GM12875 (cell line): ENCODE data around the gene ELMO1.

Experiments used
- H3K4me3 ChIP-seq: one replicate; pipeline ENCODE4 v1.5.1; 2011; ENCODE audit warnings: low read depth, low read length, control low read depth
- TF ChIP-seq, protein P1 (sequence below): IDR thresholded peaks from 2 replicates; pipeline ENCODE4 v1.5.1; 2011; ENCODE audit warnings: low read depth, mild to moderate bottlenecking, control low read depth, inconsistent platforms, low read length, moderate library complexity, borderline replicate concordance; ENCODE audit not compliant: insufficient read depth

Gene ELMO1

DNA sequence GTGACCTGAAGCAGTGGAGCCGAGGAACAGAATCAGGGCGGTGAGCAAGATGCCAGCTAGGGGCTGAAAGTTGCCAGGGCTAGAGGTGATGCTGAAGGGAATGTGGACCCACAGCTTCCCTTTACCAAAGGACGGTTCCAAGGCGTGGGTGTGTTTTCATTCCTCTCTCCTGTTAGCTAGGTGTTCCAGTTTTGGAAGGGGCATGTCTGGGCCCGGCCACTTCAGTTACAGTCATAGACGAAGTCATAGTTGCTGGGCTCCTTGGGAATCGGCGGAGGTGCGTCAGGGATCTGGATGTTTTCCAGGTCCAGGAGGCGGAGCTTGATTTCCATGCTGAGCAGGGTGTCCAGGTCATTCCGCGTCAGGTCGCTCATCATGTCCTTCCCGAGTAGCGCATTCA, 593.3 kb downstream of the ELMO1 start:
- no peak overlapping the region for H3K4me3 ChIP-seq
- TF ChIP-seq, protein P1, sequence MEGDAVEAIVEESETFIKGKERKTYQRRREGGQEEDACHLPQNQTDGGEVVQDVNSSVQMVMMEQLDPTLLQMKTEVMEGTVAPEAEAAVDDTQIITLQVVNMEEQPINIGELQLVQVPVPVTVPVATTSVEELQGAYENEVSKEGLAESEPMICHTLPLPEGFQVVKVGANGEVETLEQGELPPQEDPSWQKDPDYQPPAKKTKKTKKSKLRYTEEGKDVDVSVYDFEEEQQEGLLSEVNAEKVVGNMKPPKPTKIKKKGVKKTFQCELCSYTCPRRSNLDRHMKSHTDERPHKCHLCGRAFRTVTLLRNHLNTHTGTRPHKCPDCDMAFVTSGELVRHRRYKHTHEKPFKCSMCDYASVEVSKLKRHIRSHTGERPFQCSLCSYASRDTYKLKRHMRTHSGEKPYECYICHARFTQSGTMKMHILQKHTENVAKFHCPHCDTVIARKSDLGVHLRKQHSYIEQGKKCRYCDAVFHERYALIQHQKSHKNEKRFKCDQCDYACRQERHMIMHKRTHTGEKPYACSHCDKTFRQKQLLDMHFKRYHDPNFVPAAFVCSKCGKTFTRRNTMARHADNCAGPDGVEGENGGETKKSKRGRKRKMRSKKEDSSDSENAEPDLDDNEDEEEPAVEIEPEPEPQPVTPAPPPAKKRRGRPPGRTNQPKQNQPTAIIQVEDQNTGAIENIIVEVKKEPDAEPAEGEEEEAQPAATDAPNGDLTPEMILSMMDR: no peak

DNA sequence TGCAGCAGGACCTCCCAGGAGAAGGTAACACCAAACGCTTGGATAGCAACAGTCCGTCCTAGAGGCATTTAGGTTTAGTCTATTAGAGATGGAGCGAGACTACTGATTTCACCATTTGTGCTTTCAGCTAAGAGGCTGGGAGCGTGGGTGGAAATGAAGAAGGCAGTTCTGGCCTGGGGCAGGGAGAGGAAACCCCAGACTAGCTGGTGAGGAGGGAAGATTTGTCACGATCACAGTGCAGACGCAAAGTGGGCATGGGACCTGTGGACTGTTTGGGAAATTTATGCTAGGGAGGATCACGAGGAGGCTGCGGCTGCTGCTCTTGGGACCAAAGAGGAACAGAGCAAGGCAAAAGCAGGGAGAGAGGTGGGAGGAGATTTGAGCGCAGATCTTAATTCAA, 594.0 kb downstream of the ELMO1 start:
- no peak overlapping the region for H3K4me3 ChIP-seq
- TF ChIP-seq, protein P1: no peak

DNA sequence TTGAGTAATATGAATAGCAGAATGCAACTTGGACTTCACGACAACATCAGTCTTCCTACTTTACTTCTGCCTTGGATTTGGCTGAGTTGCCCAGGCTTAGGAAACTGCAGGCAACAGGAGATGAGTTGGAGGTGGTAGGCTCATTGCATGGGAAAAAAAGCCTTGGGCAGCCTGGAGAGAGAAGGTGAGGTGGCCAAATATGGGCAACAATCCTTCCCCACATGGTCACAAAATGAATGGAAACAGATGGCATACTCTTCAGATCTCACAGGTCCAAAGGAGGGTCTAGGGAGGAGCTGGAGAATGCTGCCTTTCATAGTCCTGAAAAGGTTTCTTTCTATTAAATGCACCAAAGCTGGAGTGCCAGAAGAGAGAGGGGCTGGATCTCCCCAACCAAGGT, 595.7 kb downstream of the ELMO1 start:
- H3K4me3 ChIP-seq: no peak overlapping the region
- TF ChIP-seq, protein P1: no peak

DNA sequence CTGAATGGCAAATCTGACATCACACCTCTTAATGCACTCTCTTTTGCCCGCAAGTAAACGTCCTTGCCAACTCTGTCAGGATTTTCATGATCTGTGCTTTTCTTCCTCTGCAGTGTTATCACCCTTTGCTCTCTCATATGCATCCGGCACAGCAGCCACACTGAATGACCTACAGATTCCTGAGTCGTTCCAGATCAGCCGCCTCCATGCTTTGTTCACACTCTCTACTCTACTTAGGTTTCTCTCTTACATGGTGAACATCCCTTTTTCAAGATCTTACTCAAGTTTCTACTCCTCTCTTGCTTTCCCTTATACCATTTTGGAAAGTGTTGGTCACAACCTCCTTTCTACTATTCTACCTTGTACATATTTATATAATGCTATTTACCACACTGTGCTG, 596.6 kb downstream of the ELMO1 start:
- H3K4me3 ChIP-seq: no peak overlapping the region
- TF ChIP-seq, protein P1: no peak

DNA sequence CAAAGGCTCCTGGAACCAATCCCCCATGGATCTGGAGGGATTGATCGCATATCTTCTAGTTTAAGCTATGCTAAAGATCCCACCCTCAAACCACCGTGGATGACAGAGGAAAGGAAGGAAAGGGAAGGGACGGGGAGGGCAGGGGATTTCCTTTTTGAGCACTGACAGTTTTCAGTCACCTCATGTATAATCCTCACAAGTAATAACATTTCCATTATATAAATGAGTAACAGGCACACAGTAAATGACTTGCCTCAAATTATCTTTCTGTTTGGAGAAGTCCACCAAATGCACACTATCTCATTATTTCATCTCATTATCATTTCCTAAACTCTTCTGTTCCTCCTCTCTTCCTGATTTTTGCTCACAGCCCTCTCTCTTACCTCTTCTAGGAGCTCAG, 597.3 kb downstream of the ELMO1 start:
- no peak overlapping the region for H3K4me3 ChIP-seq
- TF ChIP-seq, protein P1: no peak

DNA sequence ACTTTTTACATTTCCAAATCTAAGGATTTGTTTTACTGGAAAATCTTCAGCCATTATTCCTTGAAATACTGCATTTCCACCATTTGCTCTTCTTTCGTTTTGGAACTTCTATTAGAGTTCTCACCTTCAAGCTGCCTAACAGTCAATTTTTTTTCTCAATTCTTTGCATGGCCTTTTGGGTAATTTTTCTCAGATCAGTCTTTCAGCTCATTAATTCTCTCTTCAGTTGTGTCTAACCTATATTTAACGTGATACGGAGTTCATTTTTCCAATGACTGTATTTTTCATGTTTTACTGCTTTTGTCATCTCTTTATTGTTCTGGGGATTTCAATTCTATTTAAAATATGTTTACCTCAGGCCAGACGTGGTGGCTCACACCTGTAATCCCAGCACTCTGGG, 600.7 kb downstream of the ELMO1 start:
- TF ChIP-seq, protein P1: no peak
- H3K4me3 ChIP-seq: no peak overlapping the region

DNA sequence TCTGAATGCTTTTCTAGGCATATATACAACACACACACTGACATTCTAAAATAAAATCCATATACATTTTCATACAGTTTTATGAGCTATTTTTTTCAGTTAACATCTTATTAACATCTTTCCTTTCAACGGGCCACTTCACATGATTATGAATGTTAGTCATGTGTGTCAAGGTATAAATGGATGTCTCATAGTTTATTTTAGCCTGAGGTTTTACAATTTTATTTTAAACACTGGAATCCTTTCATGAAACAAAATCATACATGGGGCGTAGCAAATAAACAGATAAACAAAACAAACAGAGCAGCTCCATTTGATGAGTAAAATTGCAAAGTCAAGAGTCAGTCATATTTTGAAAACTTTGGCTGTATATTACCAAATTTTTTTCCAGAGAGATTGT, 604.3 kb downstream of the ELMO1 start:
- H3K4me3 ChIP-seq: no peak overlapping the region
- TF ChIP-seq, protein P1: no peak
